HFFc6 (cell line): ENCODE data around the gene ACOT7. TPM values are rescaled to one million over a fixed set of nuclear protein-coding genes. Genes with fewer than 3 reads are reported as not detected.

Experiments used
- DNase-seq: peaks from one replicate; pipeline ENCODE4 v3.0.0-alpha.2; 2018
- H3K27ac Mint-ChIP-seq: 2 replicates; pipeline ENCODE4 v1.8.0; 2020; ENCODE audit warnings: mild to moderate bottlenecking, mixed read lengths
- H3K27me3 Mint-ChIP-seq: 2 replicates; pipeline ENCODE4 v1.8.0; 2021; ENCODE audit warnings: mild to moderate bottlenecking, moderate library complexity, mixed read lengths; ENCODE audit not compliant: insufficient read depth
- H3K36me3 Mint-ChIP-seq: 2 replicates; pipeline ENCODE4 v1.8.0; 2021; ENCODE audit warnings: low read depth, mixed read lengths
- H3K4me1 Mint-ChIP-seq: 2 replicates; pipeline ENCODE4 v1.8.0; 2020; ENCODE audit warnings: low read depth, mixed read lengths
- H3K4me3 Mint-ChIP-seq: 2 replicates; pipeline ENCODE4 v1.8.0; 2020; ENCODE audit warnings: mild to moderate bottlenecking, moderate library complexity, mixed read lengths
- H3K9me3 Mint-ChIP-seq: 2 replicates; pipeline ENCODE4 v1.8.0; 2020; ENCODE audit warnings: mild to moderate bottlenecking, mixed read lengths
- total RNA-seq, 6 experiments: library from RNA; stranded (reverse); fragmentation: NEBNext Ultra II Directional; extraction: Animal tissue kit (Norgen Biotek cat#: 25700); gene quantifications; 2 replicates in 1 of 6; 3 replicates in 5 of 6; pipeline ENCODE4 v1.2.3, GENCODE V29; 2021
- TF ChIP-seq, protein P1 (sequence below): fragments of 200-600 bp; sonication (generic); IDR thresholded peaks from 2 replicates; pipeline ENCODE4 v1.5.0; 2021; ENCODE audit warnings: antibody characterized with exemption, mild to moderate bottlenecking

Gene ACOT7
- total RNA-seq, 6 experiments from 2014 or later, result 103 to 125 (median 111) TPM

DNA sequence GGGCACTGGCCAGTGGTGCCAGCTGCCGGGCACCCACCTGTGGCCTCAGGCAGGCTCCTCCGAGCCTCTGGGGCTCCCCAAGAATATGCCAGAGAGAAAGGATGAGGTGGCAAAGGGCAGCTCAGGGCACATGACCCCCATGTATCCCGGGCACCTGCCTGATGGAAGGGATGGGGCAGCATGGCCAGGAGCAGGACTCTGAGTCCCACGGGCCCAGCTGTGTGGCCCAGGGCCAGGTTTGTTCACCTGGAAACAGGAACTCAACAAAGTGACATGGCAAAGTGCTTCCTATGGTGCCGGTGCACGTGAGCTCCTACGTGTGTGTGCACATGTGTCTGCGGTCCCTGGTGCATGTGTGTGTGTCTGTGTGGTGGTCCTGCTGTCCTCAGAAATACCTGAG, 123.2 kb downstream of the ACOT7 start:
- H3K36me3 Mint-ChIP-seq, result no peaks in the 10 kb centered on the region
- no peaks in the 10 kb centered on the region for H3K9me3 Mint-ChIP-seq
- H3K4me3 Mint-ChIP-seq, result no peak overlapping the region
- H3K27me3 Mint-ChIP-seq, result no peaks in the 10 kb centered on the region; the same call in none of the 2 replicates
- no peak overlapping the region for H3K27ac Mint-ChIP-seq
- TF ChIP-seq, protein P1, sequence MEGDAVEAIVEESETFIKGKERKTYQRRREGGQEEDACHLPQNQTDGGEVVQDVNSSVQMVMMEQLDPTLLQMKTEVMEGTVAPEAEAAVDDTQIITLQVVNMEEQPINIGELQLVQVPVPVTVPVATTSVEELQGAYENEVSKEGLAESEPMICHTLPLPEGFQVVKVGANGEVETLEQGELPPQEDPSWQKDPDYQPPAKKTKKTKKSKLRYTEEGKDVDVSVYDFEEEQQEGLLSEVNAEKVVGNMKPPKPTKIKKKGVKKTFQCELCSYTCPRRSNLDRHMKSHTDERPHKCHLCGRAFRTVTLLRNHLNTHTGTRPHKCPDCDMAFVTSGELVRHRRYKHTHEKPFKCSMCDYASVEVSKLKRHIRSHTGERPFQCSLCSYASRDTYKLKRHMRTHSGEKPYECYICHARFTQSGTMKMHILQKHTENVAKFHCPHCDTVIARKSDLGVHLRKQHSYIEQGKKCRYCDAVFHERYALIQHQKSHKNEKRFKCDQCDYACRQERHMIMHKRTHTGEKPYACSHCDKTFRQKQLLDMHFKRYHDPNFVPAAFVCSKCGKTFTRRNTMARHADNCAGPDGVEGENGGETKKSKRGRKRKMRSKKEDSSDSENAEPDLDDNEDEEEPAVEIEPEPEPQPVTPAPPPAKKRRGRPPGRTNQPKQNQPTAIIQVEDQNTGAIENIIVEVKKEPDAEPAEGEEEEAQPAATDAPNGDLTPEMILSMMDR, result no peak
- H3K4me1 Mint-ChIP-seq, result peaks cover 40% of the 10 kb centered on the region
- DNase-seq, result no peak

DNA sequence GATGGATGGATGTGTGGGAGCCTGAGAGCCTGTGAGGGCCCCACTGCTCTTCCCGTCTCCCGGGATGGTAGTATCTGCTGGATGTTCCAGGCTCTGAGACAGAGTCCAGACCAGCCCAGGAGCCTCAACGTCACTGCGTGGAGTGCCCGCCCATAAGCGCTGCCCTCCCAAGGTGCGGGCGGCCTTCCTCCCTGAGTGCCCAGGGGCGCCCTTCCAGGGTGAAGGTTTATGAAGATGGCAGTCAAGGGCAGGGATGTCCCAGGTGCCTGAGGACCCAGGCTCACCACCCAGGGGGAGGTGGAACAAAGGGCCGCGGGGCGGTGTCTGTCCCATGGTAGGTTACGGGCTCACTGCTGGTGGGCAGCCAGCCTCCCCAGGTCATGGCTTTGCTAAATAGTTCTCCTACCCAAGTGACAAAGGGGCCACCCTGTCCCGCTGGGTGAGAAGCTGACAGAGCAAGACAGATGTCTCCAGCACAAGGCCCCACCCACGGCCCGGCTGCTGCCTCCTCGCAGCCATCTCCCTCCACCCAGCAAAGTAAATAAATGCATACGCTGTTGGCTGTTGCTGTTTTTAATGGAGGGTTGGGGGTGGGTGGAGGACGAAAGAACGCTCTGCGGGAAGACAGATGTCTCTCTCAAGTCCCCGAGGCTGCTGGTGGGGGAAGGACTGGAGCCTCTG, 123.7 kb downstream of the ACOT7 start:
- H3K36me3 Mint-ChIP-seq, result no peaks in the 10 kb centered on the region
- no peak overlapping the region for H3K27ac Mint-ChIP-seq
- H3K27me3 Mint-ChIP-seq, result no peaks in the 10 kb centered on the region; the same call in none of the 2 replicates
- H3K4me3 Mint-ChIP-seq, result no peak overlapping the region
- TF ChIP-seq, protein P1, result no peak
- no peak for DNase-seq
- H3K4me1 Mint-ChIP-seq, result peaks cover 40% of the 10 kb centered on the region
- no peaks in the 10 kb centered on the region for H3K9me3 Mint-ChIP-seq

DNA sequence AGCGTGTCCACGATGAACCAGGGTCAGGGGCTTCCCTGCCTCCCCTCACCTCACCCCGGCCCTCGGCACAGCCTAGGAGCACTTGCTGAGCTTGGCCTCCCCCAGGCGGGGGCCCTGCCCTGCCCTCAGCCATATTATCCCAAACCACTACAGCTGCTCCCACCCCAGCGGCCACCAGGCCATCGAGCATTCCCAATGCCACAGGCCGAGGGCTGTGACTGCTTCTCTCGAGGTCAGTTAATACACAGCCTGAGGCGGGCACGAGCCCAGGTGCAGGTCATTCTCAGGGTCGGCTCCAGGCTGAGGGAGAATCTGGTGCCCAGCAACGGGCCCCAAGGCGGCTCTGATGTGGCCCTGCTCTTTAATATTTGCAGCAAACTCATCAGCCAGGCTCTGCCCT, 124.3 kb downstream of the ACOT7 start:
- H3K27ac Mint-ChIP-seq, result no peak overlapping the region
- TF ChIP-seq, protein P1, result no peak
- H3K4me3 Mint-ChIP-seq, result no peak overlapping the region
- H3K9me3 Mint-ChIP-seq, result no peaks in the 10 kb centered on the region
- H3K36me3 Mint-ChIP-seq, result no peaks in the 10 kb centered on the region
- no peak for DNase-seq
- H3K4me1 Mint-ChIP-seq, result peaks cover 40% of the 10 kb centered on the region
- H3K27me3 Mint-ChIP-seq, result no peaks in the 10 kb centered on the region; the same call in none of the 2 replicates

DNA sequence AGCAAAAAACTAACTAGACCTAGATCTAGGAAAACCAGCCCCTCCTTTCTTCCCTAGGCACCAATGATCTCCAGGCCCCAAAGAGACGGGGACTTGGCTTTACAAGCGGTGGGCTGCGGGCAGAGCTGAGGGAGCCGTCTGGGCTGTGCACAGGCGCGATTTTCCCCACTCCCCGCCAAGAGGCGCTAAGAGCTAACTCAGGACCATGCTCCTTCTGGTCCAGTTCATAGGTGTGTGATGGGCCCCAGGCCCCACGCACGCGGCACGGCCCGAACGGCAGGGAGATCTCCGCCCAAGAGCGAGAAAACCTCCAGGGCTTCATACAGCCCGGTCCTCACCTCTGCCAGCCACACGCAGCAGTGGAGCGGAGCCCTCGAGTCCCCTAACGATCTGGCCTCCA, 125.2 kb downstream of the ACOT7 start:
- peaks cover 36% of the 10 kb centered on the region for H3K4me1 Mint-ChIP-seq
- H3K36me3 Mint-ChIP-seq, result no peaks in the 10 kb centered on the region
- DNase-seq, result no peak
- H3K4me3 Mint-ChIP-seq, result no peak overlapping the region
- TF ChIP-seq, protein P1, result no peak
- H3K27me3 Mint-ChIP-seq, result no peaks in the 10 kb centered on the region; the same call in none of the 2 replicates
- no peaks in the 10 kb centered on the region for H3K9me3 Mint-ChIP-seq
- H3K27ac Mint-ChIP-seq, result no peak overlapping the region

DNA sequence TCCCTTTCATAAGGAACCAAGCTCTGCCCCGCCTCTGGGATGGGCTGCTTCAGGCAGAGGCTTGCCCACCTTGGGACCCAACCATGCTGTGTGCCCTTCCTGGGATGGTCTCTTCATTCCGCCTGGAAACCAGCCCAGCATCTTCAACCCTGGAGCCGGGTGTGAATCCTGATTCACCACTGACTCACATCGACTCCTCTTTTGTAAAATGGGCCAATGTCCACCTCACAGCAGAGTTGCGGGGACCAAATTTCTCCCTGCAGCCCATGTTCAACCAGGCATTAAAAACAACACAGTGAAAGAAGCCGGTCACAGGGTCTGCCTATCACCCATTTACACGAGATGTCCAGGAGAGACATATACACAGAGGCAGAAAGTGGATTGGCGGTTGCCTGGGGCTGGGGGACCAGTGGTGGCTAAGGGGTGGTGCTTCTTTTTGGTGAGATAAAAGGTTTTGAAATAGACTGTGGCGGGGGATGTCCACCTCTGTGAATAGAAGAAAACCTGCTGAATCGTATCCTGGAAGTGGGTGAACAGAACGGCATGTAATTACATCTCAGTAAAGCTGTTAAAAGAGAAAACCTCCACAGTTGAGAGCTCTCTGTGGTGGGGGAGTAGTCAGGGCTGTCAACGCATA, 125.8 kb downstream of the ACOT7 start:
- H3K36me3 Mint-ChIP-seq, result no peaks in the 10 kb centered on the region
- DNase-seq, result peak; percentile 42
- H3K4me3 Mint-ChIP-seq, result no peak overlapping the region
- H3K4me1 Mint-ChIP-seq, result peaks cover 30% of the 10 kb centered on the region
- H3K9me3 Mint-ChIP-seq, result no peaks in the 10 kb centered on the region
- peak overlapping the region; percentile 11; the same call in 1 of the 2 replicates for H3K27ac Mint-ChIP-seq
- H3K27me3 Mint-ChIP-seq, result no peaks in the 10 kb centered on the region; the same call in 1 of the 2 replicates
- TF ChIP-seq, protein P1, result no peak
